ENCODE data around the gene TOMM5. TPM values are rescaled to one million over a fixed set of nuclear protein-coding genes. Genes with fewer than 3 reads are reported as not detected.

TOMM5 gene
- total and polyA plus RNA-seq, 2 of the 4 experiments (the other 2 are of a cell fraction), result 159 to 206 TPM

GRCh38 chr9:37636511-37637448, 44.4 kb upstream of the TOMM5 start (continued):
- no peak for TF ChIP-seq ELK1 (IDR thresholded peaks at IDR 0.05; ENCODE audit: borderline replicate concordance, low read depth, low read length)

GRCh38 chr9:37635808-37636207, 43.4 kb upstream of the TOMM5 start:
- Histone ChIP-seq H4K8ac (ENCODE audit: low read depth in 2 of 2, low read length in 2 of 2) (no peak overlapping the region), H3K9ac (ENCODE audit: low read depth, low read length) (no peak overlapping the region), H2BK20ac (ENCODE audit: low read depth, low read length) (no peak overlapping the region), H3K4me3 (ENCODE audit: insufficient read depth, low read depth, low read length) (no peak overlapping the region), H3K14ac (replicated peaks; ENCODE audit: low read depth, low read length) (no peak overlapping the region), H3K27me3 (ENCODE audit: control insufficient read depth, insufficient read depth, low read length) (peaks cover 9% of the 10 kb centered on the region), H4K5ac (ENCODE audit: low read depth, low read length) (no peak overlapping the region), H4K20me1 (ENCODE audit: insufficient read depth, low read length) (no peaks in the 10 kb centered on the region), H3K56ac (ENCODE audit: extremely low read depth, insufficient read depth, low read length) (no peak overlapping the region), H2BK15ac (ENCODE audit: low read depth, low read length) (no peak overlapping the region), H4K91ac (ENCODE audit: insufficient read depth, low read depth, low read length) (no peak overlapping the region), H3K18ac (ENCODE audit: low read depth, low read length) (no peak overlapping the region), H3K4ac (ENCODE audit: low read depth, low read length) (no peak overlapping the region), H3K9me1 (ENCODE audit: insufficient read depth, low read length) (no peaks in the 10 kb centered on the region), H2BK120ac (ENCODE audit: low read depth, low read length) (no peak overlapping the region), H3K4me2 (ENCODE audit: low read depth, low read length) (no peak overlapping the region), H3K79me1 (ENCODE audit: low read depth in 1 of 2, low read length in 2 of 2) (no peaks in the 10 kb centered on the region), H2AK5ac (ENCODE audit: low read depth, low read length) (no peak overlapping the region), H3K36me3 (ENCODE audit: control insufficient read depth, insufficient read depth, low read length) (no peaks in the 10 kb centered on the region), H2AFZ (replicated peaks; ENCODE audit: low read length, poor library complexity) (no peak overlapping the region), H3K4me1 (ENCODE audit: control insufficient read depth, insufficient read depth, low read length) (no peaks in the 10 kb centered on the region), H3K23ac (ENCODE audit: low read depth, low read length) (no peak overlapping the region), H2BK5ac (ENCODE audit: low read depth, low read length, poor library complexity, severe bottlenecking) (no peak overlapping the region), H3K27ac (ENCODE audit: insufficient read depth, low read length) (no peak overlapping the region), H3K9me3 (ENCODE audit: control insufficient read depth, insufficient read depth, low read length) (no peaks in the 10 kb centered on the region), H2AK9ac (replicated peaks; ENCODE audit: low read depth, low read length, poor library complexity) (no peak overlapping the region)
- dilution Hi-C loops (cut with HindIII; ENCODE audit: low sequenced_read_pairs, unreplicated experiment) (no loop called here), intact Hi-C loops (cut with micrococcal nuclease) (no loop called here), in situ Hi-C loops (cut with MboI; ENCODE audit: low sequenced_read_pairs) (no loop called here)
- POLR2A ChIA-PET (ENCODE audit: unreplicated experiment), result no interaction called here
- TF ChIP-seq BHLHE40 (IDR thresholded peaks at IDR 0.05; ENCODE audit: low read depth, low read length), result no peak
- TF ChIP-seq MXI1 (IDR thresholded peaks at IDR 0.05; ENCODE audit: borderline replicate concordance, low read depth, low read length), result no peak
- no peak for TF ChIP-seq POLR2A (IDR thresholded peaks at IDR 0.05; ENCODE audit: low read depth, low read length)
- TF ChIP-seq RCOR1 (IDR thresholded peaks at IDR 0.05; ENCODE audit: insufficient replicate concordance, low read length), result no peak
- TF ChIP-seq RAD21 (IDR thresholded peaks at IDR 0.05; ENCODE audit: low read length), result no peak
- TF ChIP-seq CTCF (conservative IDR thresholded peaks at IDR 0.05; ENCODE audit: low read depth, low read length), result no peak
- TF ChIP-seq RFX5 (IDR thresholded peaks at IDR 0.05; ENCODE audit: low read depth, low read length), result no peak
- no peak for TF ChIP-seq MAFK (IDR thresholded peaks at IDR 0.05; ENCODE audit: low read depth, low read length)
- TF ChIP-seq CHD1 (IDR thresholded peaks at IDR 0.05; ENCODE audit: low read depth, low read length), result no peak
- CTCF ChIA-PET, result no interaction called here
- WGBS, 2 experiments (ENCODE audit: extremely low coverage in 2 of 2, insufficient read length in 1 of 2), result 80% methylated on average over 10 of the region's 16 CpGs; no CpG with 5 or more reads in 1 of the 2 experiments
- no peak for DNase-seq
- no TSS peak for BruUV-seq (replicated peaks)
- ATAC-seq (ENCODE audit: low read depth), result no peak
